Anterior cingulate cortex (tissue), 58 donors: Measurements from ENCODE around the gene OR1E2.
"Not testable (repeated sequence)": the region's sequence is repeated elsewhere in the genome, so short reads cannot be mapped to it uniquely, and the experiment has no call there.

ENCODE experiments used
- DNase-seq, 58 donors: peaks; one replicate each; lab custom pipeline; 2025; lab: John Stamatoyannopoulos, UW

OR1E2 gene

GRCh38 chr17:3398310-3398709 is 35.3 kb downstream of the OR1E2 start, which contains the start of gene OR1E1:
Gene OR1E1 (minus strand): TSS chr17:3398410. CDS start chr17:3398410, 0 bp downstream.
- no peak for DNase-seq

- DNase-seq, result not testable (repeated sequence)
Observed at GRCh38 chr17:3397801-3398200, 35.8 kb downstream of the OR1E2 start.

GRCh38 chr17:3389791-3390190 is 43.9 kb downstream of the OR1E2 start:
- no peak for DNase-seq

GRCh38 chr17:3385869-3386816 is 47.5 kb downstream of the OR1E2 start, which contains the start of gene OR3A2:
Gene OR3A2 (minus strand): TSS chr17:3386308.
- DNase-seq, result peak in 1 of 58 donors; percentile 4
